Measurements from ENCODE around the gene KCNE4.

GRCh38 chr2:223036790-223037444 is 15.1 kb upstream of the KCNE4 start:
- TF ChIP-seq CTCF (IDR thresholded peaks at IDR 0.05) (no peak), POLR2A (IDR thresholded peaks at IDR 0.05) (no peak)

Measured in right lobe of liver (tissue), 4 donors.